IPS-20b (cell line): ENCODE results near the gene DNAL1.
"Not testable (repeated sequence)": the region's sequence is repeated elsewhere in the genome, so short reads cannot be mapped to it uniquely, and the experiment has no call there.

ENCODE experiments used
- H3K27ac ChIP-seq: one replicate; pipeline ENCODE4 v1.5.1; 2013; ENCODE audit warnings: low read length
- H3K27me3 ChIP-seq: 2 replicates; pipeline ENCODE4 v1.6.1; 2013; ENCODE audit warnings: mild to moderate bottlenecking, low read length, inconsistent platforms; ENCODE audit not compliant: insufficient read depth
- H3K36me3 ChIP-seq: 2 replicates; pipeline ENCODE4 v1.6.1; 2013; ENCODE audit warnings: low read depth, mild to moderate bottlenecking, inconsistent platforms, low read length, moderate library complexity; ENCODE audit not compliant: insufficient read depth
- H3K4me1 ChIP-seq: 2 replicates; pipeline ENCODE4 v1.6.1; 2013; ENCODE audit warnings: mild to moderate bottlenecking, control low read depth, inconsistent platforms, low read length, moderate library complexity; ENCODE audit not compliant: insufficient read depth
- H3K4me3 ChIP-seq: 2 replicates; pipeline ENCODE4 v1.5.1; 2013; ENCODE audit warnings: mild to moderate bottlenecking, low read length, inconsistent platforms
- H3K9ac ChIP-seq: 2 replicates; pipeline ENCODE4 v1.6.1; 2013; ENCODE audit warnings: low read depth, mild to moderate bottlenecking, inconsistent platforms, low read length, moderate library complexity
- H3K9me3 ChIP-seq: 2 replicates; pipeline ENCODE4 v1.6.1; 2013; ENCODE audit warnings: mild to moderate bottlenecking, low read depth, low read length, inconsistent platforms; ENCODE audit not compliant: insufficient read depth

The DNAL1 gene

DNA sequence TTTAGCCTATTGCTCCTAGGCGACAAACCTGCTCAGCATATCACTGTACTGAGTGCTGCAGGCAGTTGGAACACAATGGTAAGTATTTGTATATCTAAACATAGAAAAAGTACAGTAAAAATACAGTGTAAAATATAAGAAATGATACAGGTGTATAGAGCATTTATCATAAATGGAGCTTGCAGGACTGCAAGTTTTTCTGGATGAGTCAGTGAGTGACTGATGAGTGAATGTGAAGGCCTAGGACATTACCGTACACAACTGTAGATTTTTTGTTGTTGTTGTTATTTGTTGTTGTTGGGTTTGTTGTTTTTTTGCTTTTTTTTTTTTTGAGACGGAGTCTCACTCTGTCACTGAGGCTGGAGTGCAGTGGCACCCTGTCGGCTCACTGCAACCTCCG lies 36.0 kb downstream of the DNAL1 start:
- H3K9ac ChIP-seq: no peak overlapping the region
- H3K4me3 ChIP-seq: no peak overlapping the region
- H3K27ac ChIP-seq: no peak overlapping the region
- H3K27me3 ChIP-seq: no peaks in the 10 kb centered on the region
- no peaks in the 10 kb centered on the region for H3K4me1 ChIP-seq
- H3K9me3 ChIP-seq: no peaks in the 10 kb centered on the region
- no peaks in the 10 kb centered on the region for H3K36me3 ChIP-seq

DNA sequence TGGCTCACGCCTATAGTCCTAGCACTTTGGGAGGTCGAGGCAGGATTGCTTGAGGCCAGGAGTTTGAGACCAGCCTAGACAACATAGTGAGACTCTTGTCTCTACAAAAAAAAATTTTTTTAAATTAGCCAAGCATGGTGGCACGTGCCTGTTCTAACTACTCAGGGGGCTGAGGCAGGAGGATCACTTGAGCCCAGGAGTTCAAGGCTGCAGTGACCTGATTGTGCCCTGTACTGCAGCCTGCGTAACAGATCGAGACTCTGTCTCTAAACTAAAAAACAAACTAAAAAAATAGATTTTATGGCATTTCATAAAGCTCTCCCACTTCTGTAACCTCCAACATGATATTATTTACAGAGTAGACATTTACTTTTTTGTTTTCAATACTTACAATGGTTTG lies 39.8 kb downstream of the DNAL1 start:
- Histone ChIP-seq H3K36me3 (no peaks in the 10 kb centered on the region), H3K27me3 (no peaks in the 10 kb centered on the region), H3K27ac (no peak overlapping the region), H3K9me3 (no peaks in the 10 kb centered on the region), H3K4me3 (no peak overlapping the region), H3K9ac (no peak overlapping the region), H3K4me1 (no peaks in the 10 kb centered on the region)

DNA sequence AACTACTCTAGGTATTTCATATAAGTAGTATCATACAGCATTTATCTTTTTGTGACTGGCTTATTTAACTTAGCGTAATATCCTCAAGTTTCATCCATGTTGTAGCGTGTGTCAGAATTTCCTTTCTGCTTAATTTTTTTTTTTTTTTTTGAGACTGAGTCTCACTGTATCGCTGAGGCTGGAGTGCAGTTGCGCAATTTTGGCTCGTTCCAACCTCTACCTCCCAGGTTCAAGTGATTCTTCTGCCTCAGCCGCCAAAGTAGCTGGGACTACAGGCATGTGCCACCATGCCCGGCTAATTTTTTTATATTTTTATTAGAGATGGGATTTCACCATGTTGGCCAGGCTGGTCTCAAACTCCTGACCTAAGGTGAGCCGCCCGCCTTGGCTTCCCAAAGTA lies 40.5 kb downstream of the DNAL1 start:
- no peak overlapping the region for H3K4me3 ChIP-seq
- H3K27ac ChIP-seq: no peak overlapping the region
- no peak overlapping the region for H3K9ac ChIP-seq
- H3K9me3 ChIP-seq: no peaks in the 10 kb centered on the region
- no peaks in the 10 kb centered on the region for H3K4me1 ChIP-seq
- H3K27me3 ChIP-seq: no peaks in the 10 kb centered on the region
- no peaks in the 10 kb centered on the region for H3K36me3 ChIP-seq

DNA sequence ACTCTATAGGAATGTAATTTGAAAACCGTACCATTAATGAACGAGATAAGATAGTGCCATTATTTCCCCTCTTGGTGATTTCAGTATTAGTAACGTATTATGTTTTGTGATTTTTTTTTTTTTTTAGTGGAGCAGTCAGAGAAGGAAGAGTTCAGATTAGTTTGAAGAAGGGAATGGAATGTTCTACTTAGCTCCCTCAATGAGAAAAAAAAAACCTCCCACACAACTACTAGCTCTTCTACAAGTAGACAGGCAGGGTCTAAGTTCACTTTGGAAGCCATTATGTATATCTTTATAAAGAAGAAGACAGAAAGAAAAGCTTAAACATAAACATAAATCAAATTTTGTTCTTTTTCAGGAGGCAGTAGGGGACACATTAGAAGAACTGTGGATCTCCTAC lies 42.1 kb downstream of the DNAL1 start:
- Histone ChIP-seq H3K27me3 (no peaks in the 10 kb centered on the region), H3K27ac (no peak overlapping the region), H3K4me1 (no peaks in the 10 kb centered on the region), H3K9ac (no peak overlapping the region), H3K9me3 (no peaks in the 10 kb centered on the region), H3K4me3 (no peak overlapping the region), H3K36me3 (peaks cover 7% of the 10 kb centered on the region; the same call in 1 of the 2 replicates)

DNA sequence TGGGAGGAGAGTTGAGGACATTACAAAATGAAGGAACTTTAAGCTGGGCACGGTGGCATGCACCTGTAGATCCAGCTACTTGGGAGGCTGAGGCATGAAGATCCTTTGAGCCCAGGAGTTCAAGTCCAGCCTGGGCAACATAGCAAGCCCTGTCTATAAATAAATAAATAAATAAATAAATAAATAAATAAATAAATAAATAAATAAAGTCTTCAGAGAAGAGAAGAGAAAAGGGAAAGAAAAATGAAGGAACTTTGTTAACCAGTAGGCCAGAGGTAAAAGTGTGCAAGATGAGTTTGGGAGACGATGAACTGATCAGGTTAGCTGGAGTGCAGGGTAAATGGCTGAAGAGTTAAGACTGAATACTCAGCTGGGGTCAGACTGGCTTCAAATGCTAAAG lies 49.3 kb downstream of the DNAL1 start:
- peaks cover 14% of the 10 kb centered on the region; the same call in 1 of the 2 replicates for H3K36me3 ChIP-seq
- no peak overlapping the region for H3K4me3 ChIP-seq
- no peaks in the 10 kb centered on the region for H3K27me3 ChIP-seq
- H3K4me1 ChIP-seq: no peaks in the 10 kb centered on the region
- no peaks in the 10 kb centered on the region for H3K9me3 ChIP-seq
- H3K9ac ChIP-seq: no peak overlapping the region
- no peak overlapping the region for H3K27ac ChIP-seq

DNA sequence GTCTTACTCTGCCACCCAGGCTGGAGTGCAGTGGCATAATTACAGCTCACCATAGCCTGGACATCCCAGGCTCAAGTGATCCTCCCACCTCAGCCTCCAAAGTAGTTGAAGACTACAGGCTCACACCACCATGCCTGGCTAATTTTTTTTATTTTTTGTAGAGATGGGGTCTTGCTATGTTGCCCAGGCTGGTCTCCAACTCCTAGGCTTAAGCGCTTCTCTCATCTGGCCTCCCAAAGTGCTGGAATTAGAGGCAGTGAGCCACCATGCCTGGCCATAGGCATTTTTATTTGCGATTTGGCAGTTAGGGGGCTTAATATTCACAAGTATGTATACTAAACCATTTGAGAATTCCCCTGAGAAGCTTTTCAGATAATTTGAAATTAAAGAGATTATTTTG lies 50.3 kb downstream of the DNAL1 start:
- H3K4me3 ChIP-seq: no peak overlapping the region
- H3K9ac ChIP-seq: no peak overlapping the region
- H3K9me3 ChIP-seq: no peaks in the 10 kb centered on the region
- H3K27me3 ChIP-seq: no peaks in the 10 kb centered on the region
- no peak overlapping the region for H3K27ac ChIP-seq
- peaks cover 14% of the 10 kb centered on the region; the same call in 1 of the 2 replicates for H3K36me3 ChIP-seq
- no peaks in the 10 kb centered on the region for H3K4me1 ChIP-seq

DNA sequence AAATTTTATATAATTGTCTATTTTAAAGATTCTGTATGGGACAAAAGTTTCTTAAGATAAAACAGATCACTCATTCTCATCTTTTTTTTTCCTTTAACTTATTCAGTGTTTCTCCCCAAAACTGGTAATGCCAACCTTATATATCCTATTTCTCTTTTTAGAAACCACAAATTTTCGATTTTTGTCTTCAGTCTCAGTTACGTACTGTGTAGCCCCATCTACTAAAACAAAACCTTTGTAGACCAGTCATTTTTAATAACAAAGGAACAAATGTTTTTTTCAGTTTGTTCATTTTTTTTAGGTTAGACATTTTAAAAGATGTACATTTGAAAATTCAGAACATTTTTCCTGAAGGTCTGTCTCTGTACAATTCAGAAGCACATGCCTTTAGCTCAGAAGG lies 51.2 kb downstream of the DNAL1 start:
- Histone ChIP-seq H3K9ac (no peak overlapping the region), H3K27me3 (no peaks in the 10 kb centered on the region), H3K4me3 (no peak overlapping the region), H3K4me1 (no peaks in the 10 kb centered on the region), H3K27ac (no peak overlapping the region), H3K9me3 (no peaks in the 10 kb centered on the region), H3K36me3 (peaks cover 8% of the 10 kb centered on the region; the same call in 1 of the 2 replicates)

DNA sequence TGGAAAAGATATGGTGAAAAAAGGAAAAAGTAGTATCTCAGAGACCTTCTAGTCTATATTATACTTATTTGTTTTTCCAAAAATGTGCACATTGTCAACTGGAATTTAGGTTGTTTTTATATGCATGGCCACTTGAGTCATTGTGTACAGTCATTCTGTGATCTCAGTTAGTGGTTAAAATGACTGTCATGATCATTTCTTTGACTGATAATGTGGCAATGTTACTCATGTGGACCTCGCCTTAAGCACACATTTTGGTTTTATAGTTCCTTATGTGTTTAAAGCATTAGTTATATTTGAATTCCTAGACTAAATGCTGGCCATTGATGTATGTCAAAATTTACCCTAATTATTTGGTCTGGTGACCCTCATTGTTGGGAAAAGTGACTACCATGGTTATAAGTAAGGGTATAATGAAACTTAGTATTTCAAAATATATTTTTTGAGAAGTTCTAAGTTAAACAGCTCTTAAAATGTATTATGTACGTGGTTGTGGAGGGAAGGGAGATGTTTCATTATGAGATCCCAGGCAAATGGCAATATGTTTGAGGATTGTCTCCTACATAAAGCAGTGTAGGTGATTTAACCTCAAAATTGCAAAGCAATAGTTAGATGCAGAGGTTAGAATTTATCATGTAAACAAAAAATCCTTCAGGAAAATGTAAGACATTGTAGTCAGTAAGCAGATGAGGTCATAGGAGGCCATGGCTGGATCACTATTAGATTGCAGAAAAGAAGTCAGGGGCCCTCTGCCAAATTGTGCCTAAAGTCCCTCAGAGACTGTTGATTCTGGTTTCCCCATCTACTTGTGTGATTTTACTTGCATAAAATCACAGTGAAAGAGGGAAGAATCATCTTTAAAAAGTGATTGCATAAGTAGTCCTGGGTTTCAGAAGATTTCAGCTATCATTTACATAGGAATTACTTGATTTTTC lies 51.9 kb downstream of the DNAL1 start:
- H3K4me1 ChIP-seq: no peaks in the 10 kb centered on the region
- peaks cover 7% of the 10 kb centered on the region; the same call in 1 of the 2 replicates for H3K36me3 ChIP-seq
- no peaks in the 10 kb centered on the region for H3K27me3 ChIP-seq
- no peak overlapping the region for H3K27ac ChIP-seq
- no peak overlapping the region for H3K4me3 ChIP-seq
- no peak overlapping the region for H3K9ac ChIP-seq
- H3K9me3 ChIP-seq: no peaks in the 10 kb centered on the region

DNA sequence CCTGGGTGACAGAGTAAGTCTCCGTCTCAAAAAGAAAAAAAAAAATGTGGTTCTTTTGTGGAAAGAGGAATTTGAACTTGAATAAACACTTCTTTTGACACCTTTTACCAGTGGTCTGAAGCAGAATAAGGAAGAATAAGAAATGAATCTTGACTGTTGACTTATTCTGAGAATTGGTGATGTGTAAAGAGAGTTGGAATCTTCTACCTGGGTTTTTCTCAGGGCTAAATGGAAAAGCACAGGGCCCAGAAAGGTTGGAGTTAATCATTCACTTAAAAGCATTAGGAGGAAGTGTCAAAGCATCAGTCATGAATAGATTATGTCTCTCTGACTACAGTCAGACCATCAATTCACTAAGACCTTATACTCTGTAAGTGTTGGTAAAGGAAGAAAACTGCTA lies 55.5 kb downstream of the DNAL1 start:
- Histone ChIP-seq H3K9ac (no peak overlapping the region), H3K27me3 (no peaks in the 10 kb centered on the region), H3K4me3 (no peak overlapping the region), H3K27ac (no peak overlapping the region), H3K9me3 (no peaks in the 10 kb centered on the region; the same call in 1 of the 2 replicates), H3K4me1 (no peaks in the 10 kb centered on the region), H3K36me3 (no peaks in the 10 kb centered on the region)

DNA sequence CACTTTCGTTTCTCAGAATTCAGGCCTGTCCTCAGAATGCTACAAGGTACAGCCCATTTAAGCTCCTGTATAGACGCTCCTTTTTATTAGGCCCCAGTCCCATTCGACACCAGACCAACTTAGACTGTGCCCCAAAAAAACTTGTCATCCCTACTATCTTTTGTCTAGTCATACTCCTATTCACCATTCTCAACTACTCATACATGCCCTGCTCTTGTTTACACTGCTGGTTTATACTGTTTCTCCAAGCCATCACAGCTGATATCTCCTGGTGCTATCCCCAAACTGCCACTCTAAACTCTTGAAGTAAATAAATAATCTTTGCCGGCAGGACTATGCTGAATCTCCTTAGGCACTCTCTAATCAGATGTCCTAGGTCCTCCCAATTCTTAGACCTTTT lies 63.3 kb downstream of the DNAL1 start:
- not testable (repeated sequence) for H3K9me3 ChIP-seq, H3K27ac ChIP-seq, H3K4me1 ChIP-seq, H3K27me3 ChIP-seq, H3K36me3 ChIP-seq, H3K4me3 ChIP-seq, H3K9ac ChIP-seq

DNA sequence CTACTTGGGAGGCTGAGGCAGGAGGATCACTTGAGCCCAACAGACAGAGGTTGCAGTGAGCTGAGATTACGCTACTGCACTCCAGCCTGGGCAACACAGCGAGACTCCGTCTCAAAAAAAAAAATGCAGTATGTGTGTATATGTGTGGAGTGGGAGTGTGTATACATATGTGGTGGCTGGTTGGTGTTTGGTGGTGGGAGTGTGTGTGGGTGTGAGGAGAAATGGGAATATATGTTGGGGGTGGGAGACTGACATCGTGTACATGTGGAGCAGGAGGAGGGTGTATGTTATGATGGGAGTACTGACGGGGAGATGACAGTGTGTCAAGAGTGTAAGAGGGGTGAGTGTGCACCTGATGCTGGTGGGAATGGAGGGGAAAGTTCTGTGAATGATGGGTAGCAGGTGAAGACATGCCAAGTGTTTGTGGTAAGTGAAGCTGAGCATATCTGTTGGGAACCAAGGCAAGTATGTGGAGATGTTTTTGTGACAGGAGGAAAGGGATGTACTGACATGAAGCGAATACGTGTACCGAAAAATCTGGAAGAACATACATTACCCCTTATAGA lies 65.2 kb downstream of the DNAL1 start:
- Histone ChIP-seq H3K27ac (no peak overlapping the region), H3K9me3 (no peaks in the 10 kb centered on the region), H3K4me3 (no peak overlapping the region), H3K27me3 (peaks cover 5% of the 10 kb centered on the region; the same call in 1 of the 2 replicates), H3K4me1 (peaks cover 3% of the 10 kb centered on the region; the same call in 1 of the 2 replicates), H3K9ac (no peak overlapping the region), H3K36me3 (no peaks in the 10 kb centered on the region)

DNA sequence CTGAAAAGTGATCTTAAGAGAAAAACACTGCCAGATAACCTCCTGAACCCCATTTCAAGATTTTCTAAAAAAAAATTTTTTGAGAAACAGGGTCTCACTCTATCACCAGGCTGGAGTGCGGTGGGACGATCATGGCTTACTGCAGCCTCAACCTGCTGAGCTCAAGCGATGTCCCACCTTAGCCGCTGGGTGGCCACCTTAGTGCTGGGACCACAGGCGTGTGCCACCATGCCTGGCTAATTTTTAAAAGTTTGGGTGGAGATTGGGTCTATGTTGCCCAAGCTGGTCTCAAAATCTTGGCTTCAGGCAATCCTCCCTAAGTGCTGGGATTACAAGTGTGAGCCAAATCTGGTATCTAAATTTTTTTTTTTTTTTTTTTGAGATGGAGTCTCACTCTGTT lies 66.0 kb downstream of the DNAL1 start:
- H3K36me3 ChIP-seq: no peaks in the 10 kb centered on the region
- H3K4me3 ChIP-seq: no peak overlapping the region
- peaks cover 5% of the 10 kb centered on the region; the same call in 1 of the 2 replicates for H3K27me3 ChIP-seq
- H3K27ac ChIP-seq: no peak overlapping the region
- no peaks in the 10 kb centered on the region for H3K9me3 ChIP-seq
- no peak overlapping the region for H3K9ac ChIP-seq
- H3K4me1 ChIP-seq: peaks cover 3% of the 10 kb centered on the region; the same call in 1 of the 2 replicates
